Measurements from ENCODE around the gene UBQLN1. TPM values are rescaled to one million over a fixed set of nuclear protein-coding genes. Genes with fewer than 3 reads are reported as not detected.
A peak's percentile ranks its signal among the peaks of the same experiment; 100 is the strongest.
"Not testable (repeated sequence)": the region's sequence is repeated elsewhere in the genome, so short reads cannot be mapped to it uniquely, and the experiment has no call there.

The UBQLN1 gene
- total RNA-seq, 2 donors from 2014 or later, result 88.1 to 107 TPM

DNA sequence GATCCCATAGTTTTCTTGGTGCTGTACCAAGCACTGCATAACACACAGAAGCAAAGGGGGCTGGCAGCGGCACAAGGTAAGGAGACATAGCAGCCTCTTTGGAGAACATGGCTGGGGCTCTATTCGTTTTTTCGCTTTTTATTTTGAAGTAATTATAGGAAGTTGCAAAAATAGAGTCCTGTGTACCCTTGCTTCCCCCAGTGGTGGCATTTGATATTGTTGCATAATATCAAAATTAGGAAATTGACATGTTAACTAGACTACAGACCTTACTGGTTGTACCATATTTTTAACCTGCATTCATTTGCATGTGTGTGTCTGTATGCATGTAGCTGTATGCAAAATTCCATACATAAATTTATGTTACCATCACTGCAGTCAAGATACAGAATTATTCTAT is 6.6 kb upstream of the UBQLN1 start:
- H3K27ac ChIP-seq, result no peak overlapping the region
- H3K4me1 ChIP-seq (ENCODE audit: control insufficient read depth in 1 of 2, low read depth in 2 of 2), result no peaks in the 10 kb centered on the region
- no peak for DNase-seq (ENCODE audit: low spot score)
- no peak overlapping the region for H3K4me3 ChIP-seq
- no peaks in the 10 kb centered on the region for H3K27me3 ChIP-seq (replicated peaks; ENCODE audit: insufficient read depth)
- TF ChIP-seq CTCF (IDR thresholded peaks at IDR 0.05), result peak; percentile 26
- no peak for ATAC-seq (ENCODE audit: insufficient number of reproducible peaks, low FRiP score, low read depth)
- H3K36me3 ChIP-seq, result no peaks in the 10 kb centered on the region
- no peaks in the 10 kb centered on the region for H3K9me3 ChIP-seq

- ATAC-seq (ENCODE audit: insufficient number of reproducible peaks, low FRiP score, low read depth) (peak; percentile 22), DNase-seq (ENCODE audit: low spot score) (peak; percentile 22)
- H3K36me3 ChIP-seq, result no peaks in the 10 kb centered on the region
- no peak for TF ChIP-seq CTCF (IDR thresholded peaks at IDR 0.05)
- no peaks in the 10 kb centered on the region for H3K27me3 ChIP-seq (replicated peaks; ENCODE audit: insufficient read depth)
- H3K4me1 ChIP-seq (ENCODE audit: control insufficient read depth in 1 of 2, low read depth in 2 of 2), result peaks cover 19 to 26% of the 10 kb centered on the region in 2 donors
- peak overlapping the region; percentile 99 to 100 for H3K27ac ChIP-seq
- peak overlapping the region; percentile 99 for H3K4me3 ChIP-seq
- no peaks in the 10 kb centered on the region for H3K9me3 ChIP-seq
Observed at GRCh38 chr9:83708515-83709158, 879 bp upstream of the UBQLN1 start.

DNA sequence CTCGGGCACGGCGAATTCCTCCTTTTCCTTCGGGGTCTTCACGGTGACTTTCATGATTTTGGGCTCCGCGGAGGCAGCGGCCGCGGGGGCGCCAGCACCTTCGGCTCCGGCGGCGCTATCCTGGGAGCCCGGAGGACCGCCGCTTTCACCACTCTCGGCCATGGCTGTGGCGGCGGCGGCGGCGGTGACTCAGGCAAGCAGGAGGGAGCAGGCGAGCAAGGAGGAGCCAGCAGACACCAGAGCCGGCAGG is 315 bp downstream of the UBQLN1 start:
- no peaks in the 10 kb centered on the region for H3K36me3 ChIP-seq
- H3K27me3 ChIP-seq (replicated peaks; ENCODE audit: insufficient read depth), result no peaks in the 10 kb centered on the region
- peak overlapping the region; percentile 99 to 100 for H3K27ac ChIP-seq
- no peaks in the 10 kb centered on the region for H3K9me3 ChIP-seq
- TF ChIP-seq CTCF (IDR thresholded peaks at IDR 0.05), result no peak
- peaks cover 26 to 30% of the 10 kb centered on the region in 2 donors for H3K4me1 ChIP-seq (ENCODE audit: control insufficient read depth in 1 of 2, low read depth in 2 of 2)
- peak; percentile 45 for DNase-seq (ENCODE audit: low spot score)
- peak; percentile 59 for ATAC-seq (ENCODE audit: insufficient number of reproducible peaks, low FRiP score, low read depth)
- peak overlapping the region; percentile 99 for H3K4me3 ChIP-seq

GRCh38 chr9:83706676-83707517 is 861 bp downstream of the UBQLN1 start:
- TF ChIP-seq CTCF (IDR thresholded peaks at IDR 0.05), result no peak
- DNase-seq (ENCODE audit: low spot score), result peak; percentile 3
- ATAC-seq (ENCODE audit: insufficient number of reproducible peaks, low FRiP score, low read depth), result no peak

DNA sequence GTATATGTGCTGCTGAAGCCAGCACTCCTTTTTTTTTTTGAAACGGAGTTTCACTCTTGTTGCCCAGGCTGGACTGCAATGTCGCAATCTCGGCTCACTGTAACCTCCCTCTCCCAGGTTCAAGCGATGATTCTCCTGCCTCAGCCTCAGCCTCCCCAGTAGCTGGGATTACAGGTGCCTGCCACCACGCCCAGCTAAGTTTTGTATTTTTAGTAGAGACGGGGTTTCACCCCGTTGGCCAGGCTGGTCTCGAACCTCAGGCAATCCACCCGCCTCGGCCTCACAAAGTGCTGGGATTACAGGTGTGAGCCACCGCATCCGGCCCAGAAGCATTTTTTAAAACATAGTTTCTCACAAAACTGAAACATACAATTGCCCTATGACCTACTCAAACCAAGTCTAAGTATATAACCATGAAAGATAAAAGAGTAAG is 2.5 kb downstream of the UBQLN1 start:
- not testable (repeated sequence) for H3K4me3 ChIP-seq; H3K36me3 ChIP-seq; H3K27me3 ChIP-seq (replicated peaks; ENCODE audit: insufficient read depth); H3K9me3 ChIP-seq; H3K27ac ChIP-seq; DNase-seq (ENCODE audit: low spot score); ATAC-seq (ENCODE audit: insufficient number of reproducible peaks, low FRiP score, low read depth)
- peaks cover 42 to 43% of the 10 kb centered on the region in 2 donors for H3K4me1 ChIP-seq (ENCODE audit: control insufficient read depth in 1 of 2, low read depth in 2 of 2)

More at GRCh38 chr9:83706676-83707517, 861 bp downstream of the UBQLN1 start:
- no peaks in the 10 kb centered on the region for H3K9me3 ChIP-seq
- H3K27ac ChIP-seq, result peak overlapping the region; percentile 99 to 100
- no peaks in the 10 kb centered on the region for H3K27me3 ChIP-seq (replicated peaks; ENCODE audit: insufficient read depth)
- peak overlapping the region; percentile 99 for H3K4me3 ChIP-seq
- no peaks in the 10 kb centered on the region for H3K36me3 ChIP-seq
- H3K4me1 ChIP-seq (ENCODE audit: control insufficient read depth in 1 of 2, low read depth in 2 of 2), result peaks cover 30% of the 10 kb centered on the region in 2 donors

Data from thoracic aorta (tissue), 2 donors.